Prostate gland (tissue), 2 donors: ENCODE data around the gene MCC. TPM values are rescaled to one million over a fixed set of nuclear protein-coding genes. Genes with fewer than 3 reads are reported as not detected.

Experiments
- DNase-seq: peaks from one replicate; pipeline ENCODE4 v3.0.0-alpha.2; 2019; ENCODE audit warnings: low spot score
- H3K27ac ChIP-seq, 2 donors: fragments of 200-600 bp; sonication (generic); 2 replicates each; pipeline ENCODE4 v1.5.1; 2017 to 2019
- H3K27me3 ChIP-seq: fragments of 200-600 bp; sonication (generic); replicated peaks from 2 replicates; pipeline ENCODE4 v1.5.1; 2019; ENCODE audit not compliant: insufficient read depth
- H3K36me3 ChIP-seq, 2 donors: fragments of 200-600 bp; sonication (generic); 1 replicate in 1 of 2; 2 replicates in 1 of 2; pipeline versions ENCODE4 v1.5.1 to v1.8.1; 2017 to 2019
- H3K4me1 ChIP-seq: fragments of 200-600 bp; sonication (generic); replicated peaks from 2 replicates; pipeline ENCODE4 v1.5.1; 2019
- H3K4me3 ChIP-seq, 2 donors: fragments of 200-600 bp; sonication (generic); 2 replicates each; pipeline ENCODE4 v1.5.1; 2017 to 2019
- H3K9me3 ChIP-seq: fragments of 200-600 bp; sonication (generic); 2 replicates; pipeline ENCODE4 v1.5.1; 2017
- POLR2A ChIP-seq: fragments of 450-650 bp; IDR thresholded peaks from one replicate; pipeline ENCODE4 v1.6.1; 2016; ENCODE audit warnings: antibody characterized with exemption, mild to moderate bottlenecking
- POLR2AphosphoS5 ChIP-seq: sonication (generic); formaldehyde crosslinking; IDR thresholded peaks from one replicate; pipeline ENCODE4 v1.6.1; 2017; ENCODE audit warnings: antibody characterized with exemption
- WGBS: methylation state at CpG from one replicate; pipeline ENCODE4 v1.1.5; 2018; 5-methylcytosine and 5-hydroxymethylcytosine counted together
- intact Hi-C: fragments of 100-400 bp; cut with DNase I; formaldehyde crosslinking; loops from one replicate; pipeline ENCODE4 v1.14.2; 2022
- total RNA-seq, 2 donors: library from RNA; depleted of rRNA; stranded (reverse); fragments of >200 nt; gene quantifications; one replicate each; pipeline ENCODE4 v1.1.0, GENCODE V29; 2016
- TF ChIP-seq, protein P1 (sequence below), 4 experiments: fragments of 200-600 bp in 2 of 4; fragments of 450-650 bp in 2 of 4; sonication (generic) in 2 of 4; IDR thresholded peaks; 1 replicate in 3 of 4; 2 replicates in 1 of 4; pipeline ENCODE4 v1.5.1; 2016 to 2019; ENCODE audit warnings: antibody characterized with exemption in 4 of 4, mild to moderate bottlenecking in 2 of 4, moderate library complexity in 2 of 4

Gene MCC
- total RNA-seq, 2 donors from 2014 or later, result 41.5 to 54.1 TPM

DNA sequence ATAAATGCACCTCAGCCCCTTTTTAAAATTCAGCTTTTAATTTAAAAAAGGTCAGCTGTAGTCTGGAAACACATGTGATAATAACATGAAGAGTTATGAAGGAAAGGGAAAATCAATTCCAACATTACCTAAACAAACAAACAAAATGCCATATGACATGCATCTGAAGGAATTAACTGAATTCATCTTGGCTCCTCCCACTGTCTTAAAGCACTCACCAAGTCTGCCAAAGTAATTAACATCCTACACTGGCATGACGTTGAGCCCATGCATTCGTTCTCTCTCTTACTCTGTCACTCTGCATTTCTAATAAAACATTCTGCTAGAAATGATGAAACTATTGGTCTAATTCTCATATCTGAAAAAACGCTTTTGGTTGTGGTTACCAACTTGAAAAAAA, 91.2 kb downstream of the MCC start:
- H3K4me1 ChIP-seq, result no peaks in the 10 kb centered on the region
- no peaks in the 10 kb centered on the region for H3K36me3 ChIP-seq
- no peak for DNase-seq
- 59% methylated on average over 3 of the region's 3 CpGs for WGBS
- no peak overlapping the region for H3K4me3 ChIP-seq
- no peaks in the 10 kb centered on the region for H3K27me3 ChIP-seq
- intact Hi-C loops, result no loop called here
- TF ChIP-seq, protein P1, sequence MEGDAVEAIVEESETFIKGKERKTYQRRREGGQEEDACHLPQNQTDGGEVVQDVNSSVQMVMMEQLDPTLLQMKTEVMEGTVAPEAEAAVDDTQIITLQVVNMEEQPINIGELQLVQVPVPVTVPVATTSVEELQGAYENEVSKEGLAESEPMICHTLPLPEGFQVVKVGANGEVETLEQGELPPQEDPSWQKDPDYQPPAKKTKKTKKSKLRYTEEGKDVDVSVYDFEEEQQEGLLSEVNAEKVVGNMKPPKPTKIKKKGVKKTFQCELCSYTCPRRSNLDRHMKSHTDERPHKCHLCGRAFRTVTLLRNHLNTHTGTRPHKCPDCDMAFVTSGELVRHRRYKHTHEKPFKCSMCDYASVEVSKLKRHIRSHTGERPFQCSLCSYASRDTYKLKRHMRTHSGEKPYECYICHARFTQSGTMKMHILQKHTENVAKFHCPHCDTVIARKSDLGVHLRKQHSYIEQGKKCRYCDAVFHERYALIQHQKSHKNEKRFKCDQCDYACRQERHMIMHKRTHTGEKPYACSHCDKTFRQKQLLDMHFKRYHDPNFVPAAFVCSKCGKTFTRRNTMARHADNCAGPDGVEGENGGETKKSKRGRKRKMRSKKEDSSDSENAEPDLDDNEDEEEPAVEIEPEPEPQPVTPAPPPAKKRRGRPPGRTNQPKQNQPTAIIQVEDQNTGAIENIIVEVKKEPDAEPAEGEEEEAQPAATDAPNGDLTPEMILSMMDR (IDR thresholded peaks at IDR 0.05), result no peak
- TF ChIP-seq POLR2AphosphoS5, result no peak
- TF ChIP-seq POLR2A, result no peak
- H3K27ac ChIP-seq, result no peak overlapping the region
- no peaks in the 10 kb centered on the region for H3K9me3 ChIP-seq

DNA sequence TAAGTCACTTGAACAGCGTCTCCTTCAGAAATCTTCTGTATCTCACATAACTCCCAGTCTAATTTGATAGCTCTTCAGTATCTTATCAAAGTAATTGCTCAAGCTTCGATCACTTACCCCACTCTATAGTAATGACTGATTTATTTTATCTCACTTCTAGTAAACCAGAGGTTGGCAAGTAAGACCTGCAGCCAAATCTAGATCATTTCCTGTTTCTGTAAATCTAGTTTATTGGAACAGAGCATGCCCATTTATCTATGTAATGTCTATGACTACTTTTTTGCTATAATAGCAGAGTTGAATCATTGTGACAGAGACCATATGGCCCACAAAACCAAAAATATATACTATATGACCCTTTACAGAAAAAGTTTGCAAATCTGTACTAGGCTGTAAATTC, 93.6 kb downstream of the MCC start:
- intact Hi-C loops, result no loop called here
- WGBS, result 60% methylated on average over 2 of the region's 2 CpGs

DNA sequence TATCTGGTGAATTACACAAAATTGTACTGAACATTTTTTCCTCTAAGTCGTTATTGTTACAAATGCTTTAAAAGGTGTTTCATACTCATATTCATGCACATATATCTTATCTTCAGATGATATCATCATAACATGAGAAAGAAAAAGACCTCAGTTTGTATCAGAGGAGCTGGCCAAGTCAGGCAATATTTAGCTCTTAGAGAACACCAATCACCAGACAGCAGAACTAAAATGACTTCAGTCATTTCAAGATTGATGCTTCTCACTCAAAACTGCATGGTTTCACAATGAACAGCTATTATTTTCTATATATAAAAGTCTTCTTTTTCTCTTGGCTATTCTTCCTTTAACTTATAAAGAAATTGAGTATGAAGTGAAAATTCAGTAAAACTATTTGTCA, 98.0 kb downstream of the MCC start:
- TF ChIP-seq POLR2A (no peak), POLR2AphosphoS5 (no peak)
- TF ChIP-seq, protein P1 (IDR thresholded peaks at IDR 0.05), result no peak
- H3K4me1 ChIP-seq, result no peaks in the 10 kb centered on the region
- intact Hi-C loops, result no loop called here
- no peaks in the 10 kb centered on the region for H3K36me3 ChIP-seq
- H3K4me3 ChIP-seq, result no peak overlapping the region
- no peaks in the 10 kb centered on the region for H3K27me3 ChIP-seq
- no peak for DNase-seq
- H3K27ac ChIP-seq, result no peak overlapping the region
- WGBS, result 70% methylated on average over 1 of the region's 1 CpG
- H3K9me3 ChIP-seq, result no peaks in the 10 kb centered on the region

More for the DNA sequence above, 93.6 kb downstream of the MCC start:
- TF ChIP-seq, protein P1 (IDR thresholded peaks at IDR 0.05), result no peak
- TF ChIP-seq POLR2A (no peak), POLR2AphosphoS5 (no peak)
- Histone ChIP-seq H3K4me3 (no peak overlapping the region), H3K9me3 (no peaks in the 10 kb centered on the region), H3K27me3 (no peaks in the 10 kb centered on the region), H3K36me3 (no peaks in the 10 kb centered on the region), H3K27ac (no peak overlapping the region), H3K4me1 (no peaks in the 10 kb centered on the region)
- DNase-seq, result no peak

DNA sequence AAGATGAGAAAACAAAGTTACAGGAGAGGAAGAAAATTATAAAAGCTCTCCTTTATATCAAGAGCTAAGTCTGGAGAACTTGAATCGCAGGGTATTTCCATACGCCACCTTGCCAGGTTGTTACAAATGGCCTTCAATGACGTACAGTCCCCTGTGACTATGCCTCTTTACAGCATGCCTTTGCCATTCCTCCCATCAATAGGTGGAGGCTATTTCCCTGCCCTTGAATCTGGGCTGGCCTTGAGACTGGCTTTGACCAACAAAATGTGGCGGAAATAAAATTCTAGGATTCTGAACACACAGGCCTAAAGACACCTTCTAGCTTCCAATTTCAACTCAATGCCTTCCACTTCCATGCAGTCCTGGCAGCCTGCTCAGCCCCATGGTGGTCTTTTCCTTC, 99.1 kb downstream of the MCC start:
- no peak for TF ChIP-seq POLR2AphosphoS5
- TF ChIP-seq, protein P1 (IDR thresholded peaks at IDR 0.05), result no peak
- no peak for TF ChIP-seq POLR2A

DNA sequence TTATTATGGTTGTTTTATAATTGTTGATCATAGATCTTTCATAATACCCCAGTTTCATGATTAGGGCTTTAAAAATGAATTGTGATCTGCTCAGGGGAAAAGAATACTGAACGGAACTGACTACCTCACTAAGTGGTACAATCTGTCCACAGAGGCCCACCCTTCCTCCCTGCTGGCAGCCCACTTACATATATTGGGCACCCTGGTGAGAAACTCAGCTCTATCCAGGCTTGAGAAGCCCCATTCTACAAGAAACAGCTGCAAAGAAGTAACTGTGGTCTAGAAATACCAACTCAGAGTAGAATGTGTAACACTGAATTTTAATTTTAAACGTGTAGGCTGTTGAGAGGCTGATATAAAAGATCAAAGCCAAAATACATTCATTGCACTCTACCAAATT, 100.4 kb downstream of the MCC start:
- no peak overlapping the region for H3K27ac ChIP-seq
- intact Hi-C loops, result loop anchor here (10.0 kb wide), 1 partner anchor 393 kb away; no protein-coding TSS in a partner anchor
- WGBS, result 86% methylated on average over 2 of the region's 2 CpGs
- H3K36me3 ChIP-seq, result no peaks in the 10 kb centered on the region
- H3K9me3 ChIP-seq, result no peaks in the 10 kb centered on the region
- TF ChIP-seq POLR2AphosphoS5 (no peak), POLR2A (no peak)
- TF ChIP-seq, protein P1 (IDR thresholded peaks at IDR 0.05), result no peak
- no peak for DNase-seq
- no peaks in the 10 kb centered on the region for H3K27me3 ChIP-seq
- H3K4me1 ChIP-seq, result no peaks in the 10 kb centered on the region
- no peak overlapping the region for H3K4me3 ChIP-seq

More for the DNA sequence above, 99.1 kb downstream of the MCC start:
- no peak overlapping the region for H3K27ac ChIP-seq
- WGBS, result 97% methylated on average over 4 of the region's 4 CpGs
- intact Hi-C loops, result loop anchor here (10.0 kb wide), 1 partner anchor 394 kb away; no protein-coding TSS in a partner anchor
- no peak overlapping the region for H3K4me3 ChIP-seq
- no peaks in the 10 kb centered on the region for H3K9me3 ChIP-seq
- DNase-seq, result no peak
- no peaks in the 10 kb centered on the region for H3K27me3 ChIP-seq
- no peaks in the 10 kb centered on the region for H3K36me3 ChIP-seq
- no peaks in the 10 kb centered on the region for H3K4me1 ChIP-seq
